ENCODE data around the gene NUDT14.

The NUDT14 gene

GRCh38 chr14:105155681-105156413 lies 25.3 kb downstream of the NUDT14 start:
- no peak for DNase-seq (ENCODE audit: low read depth)
- no peak overlapping the region for H3K4me3 ChIP-seq (ENCODE audit: low read depth, low read length)
- no peak for TF ChIP-seq CTCF (conservative IDR thresholded peaks at IDR 0.05; ENCODE audit: low read depth, low read length)

- DNase-seq (ENCODE audit: low read depth) = no peak
- H3K4me3 ChIP-seq (ENCODE audit: low read depth, low read length) = no peak overlapping the region
- TF ChIP-seq CTCF (conservative IDR thresholded peaks at IDR 0.05; ENCODE audit: low read depth, low read length) = no peak
Observed at GRCh38 chr14:105155071-105155651, 26.0 kb downstream of the NUDT14 start.

- no peak for TF ChIP-seq CTCF (conservative IDR thresholded peaks at IDR 0.05; ENCODE audit: low read depth, low read length)
- no peak for DNase-seq (ENCODE audit: low read depth)
- H3K4me3 ChIP-seq (ENCODE audit: low read depth, low read length) = no peak overlapping the region
Observed at GRCh38 chr14:105154476-105154871, 26.6 kb downstream of the NUDT14 start.

- DNase-seq (ENCODE audit: low read depth) = no peak
- no peak overlapping the region for H3K4me3 ChIP-seq (ENCODE audit: low read depth, low read length)
- no peak for TF ChIP-seq CTCF (conservative IDR thresholded peaks at IDR 0.05; ENCODE audit: low read depth, low read length)
Observed at GRCh38 chr14:105153739-105154475, 27.2 kb downstream of the NUDT14 start.

- H3K4me3 ChIP-seq (ENCODE audit: low read depth, low read length) = no peak overlapping the region
- no peak for TF ChIP-seq CTCF (conservative IDR thresholded peaks at IDR 0.05; ENCODE audit: low read depth, low read length)
- DNase-seq (ENCODE audit: low read depth) = no peak
Observed at GRCh38 chr14:105153331-105153731, 27.8 kb downstream of the NUDT14 start.

- no peak for DNase-seq (ENCODE audit: low read depth)
- H3K4me3 ChIP-seq (ENCODE audit: low read depth, low read length) = no peak overlapping the region
- no peak for TF ChIP-seq CTCF (conservative IDR thresholded peaks at IDR 0.05; ENCODE audit: low read depth, low read length)
Observed at GRCh38 chr14:105152794-105153241, 28.3 kb downstream of the NUDT14 start.
